HepG2 (cell line): ENCODE results near the gene SYTL1. TPM values are rescaled to one million over a fixed set of nuclear protein-coding genes. Genes with fewer than 3 reads are reported as not detected.

Experiments
- AHDC1 ChIP-seq: sonication (generic); formaldehyde crosslinking; IDR thresholded peaks from 2 replicates; pipeline ENCODE4 v1.5.1; 2020; ENCODE audit warnings: mild to moderate bottlenecking, missing genetic modification reagents, borderline replicate concordance
- ATF1 ChIP-seq: IDR thresholded peaks from 2 replicates; pipeline ENCODE4 v1.6.1; 2016; ENCODE audit warnings: mild to moderate bottlenecking, control low read depth
- CEBPB ChIP-seq: IDR thresholded peaks from 2 replicates; pipeline ENCODE4 v1.6.1; 2011; ENCODE audit warnings: low read depth, low read length, improper control_type of control experiment, borderline replicate concordance
- FOSL2 ChIP-seq: sonication (generic); formaldehyde crosslinking; IDR thresholded peaks from 2 replicates; pipeline ENCODE4 v1.4.0; 2020; ENCODE audit warnings: missing genetic modification reagents
- HMG20B ChIP-seq: conservative IDR thresholded peaks from 2 replicates; pipeline ENCODE4 v1.6.1; 2016; ENCODE audit warnings: missing genetic modification reagents, missing compliant biosample characterization
- KLF15 ChIP-seq: sonication (generic); formaldehyde crosslinking; IDR thresholded peaks from 2 replicates; pipeline ENCODE4 v1.8.1; 2023; ENCODE audit warnings: borderline replicate concordance, mild to moderate bottlenecking, inconsistent platforms, missing genetic modification reagents, mixed read lengths
- NFE2L1 ChIP-seq: sonication (generic); formaldehyde crosslinking; IDR thresholded peaks from 2 replicates; pipeline ENCODE4 v1.4.0; 2020; ENCODE audit warnings: missing genetic modification reagents, mild to moderate bottlenecking, borderline replicate concordance
- POLR2AphosphoS2 ChIP-seq: IDR thresholded peaks from 2 replicates; pipeline ENCODE4 v1.6.1; 2011; ENCODE audit warnings: low read depth, low read length, improper control_type of control experiment
- PRDM15 ChIP-seq: sonication (generic); formaldehyde crosslinking; IDR thresholded peaks from 2 replicates; pipeline ENCODE4 v1.4.0; 2020; ENCODE audit warnings: missing genetic modification reagents
- STAG1 ChIP-seq: sonication (generic); formaldehyde crosslinking; IDR thresholded peaks from 2 replicates; pipeline ENCODE4 v1.4.0; 2020; ENCODE audit warnings: missing genetic modification reagents
- TAF1 ChIP-seq: sonication (generic); formaldehyde crosslinking; IDR thresholded peaks from 2 replicates; pipeline ENCODE4 v1.4.0; 2020; ENCODE audit warnings: missing genetic modification reagents
- ZBTB10 ChIP-seq: sonication (generic); formaldehyde crosslinking; IDR thresholded peaks from 2 replicates; pipeline ENCODE4 v1.4.0; 2020; ENCODE audit warnings: missing genetic modification reagents, borderline replicate concordance
- ZFP91 ChIP-seq: sonication (generic); formaldehyde crosslinking; IDR thresholded peaks from 2 replicates; pipeline ENCODE4 v1.9.0; 2022; ENCODE audit warnings: missing genetic modification reagents, mild to moderate bottlenecking, borderline replicate concordance
- ZNF768 ChIP-seq: sonication (generic); formaldehyde crosslinking; IDR thresholded peaks from 2 replicates; pipeline ENCODE4 v1.4.0; 2020; ENCODE audit warnings: missing genetic modification reagents
- polyA plus RNA-seq, 8 experiments: library from polyadenylated mRNA; depleted of rRNA in 3 of 8; stranded (reverse) in 7 of 8; unstranded in 1 of 8; fragments of >200 nt; fragmentation: Illumina TruSeq in 4 of 8; extraction: Trizol in 4 of 8; gene quantifications; 2 replicates each; pipeline versions ENCODE4 v1.2.1 to v1.2.3, GENCODE V29; 2011 to 2016; ENCODE audit warnings: low read depth in 4 of 8, missing spikeins in 1 of 8, mixed read lengths in 1 of 8; ENCODE audit not compliant: insufficient read depth in 1 of 8
- total RNA-seq, 5 experiments: library from RNA; depleted of rRNA; stranded (reverse); fragments of >200 nt; fragmentation: Illumina TruSeq; extraction: Trizol; gene quantifications; 2 replicates each; pipeline ENCODE4 v1.2.3, GENCODE V29; 2016; ENCODE audit warnings: low read depth in 1 of 5

Gene SYTL1
- total and polyA plus RNA-seq, 2 of the 13 experiments (the other 11 are each of a cell fraction or from before 2014, with no cell fraction given): 11.1 to 17.8 TPM

- TF ChIP-seq AHDC1: no peak
- no peak for TF ChIP-seq STAG1 (CRISPR knock-in tag)
- TF ChIP-seq ZBTB10 (CRISPR knock-in tag): no peak
- TF ChIP-seq PRDM15 (CRISPR knock-in tag): peak; percentile 70; the same call in 1 of the 2 replicates
- no peak for TF ChIP-seq POLR2AphosphoS2
- no peak for TF ChIP-seq CEBPB
- TF ChIP-seq HMG20B: no peak
- peak; percentile 40 for TF ChIP-seq ZNF768
- TF ChIP-seq NFE2L1 (CRISPR knock-in tag): no peak
- TF ChIP-seq TAF1 (CRISPR knock-in tag): peak; percentile 71
- peak; percentile 51; the same call in 1 of the 2 replicates for TF ChIP-seq ZFP91 (CRISPR knock-in tag)
- no peak for TF ChIP-seq FOSL2 (CRISPR knock-in tag)
- TF ChIP-seq KLF15 (CRISPR knock-in tag): no peak
- no peak for TF ChIP-seq ATF1 (CRISPR knock-in tag)
Observed at GRCh38 chr1:27342778-27343638, 1.2 kb downstream of the SYTL1 start (continued).
